Measurements from ENCODE around the gene SYCE1L. TPM values are rescaled to one million over a fixed set of nuclear protein-coding genes. Genes with fewer than 3 reads are reported as not detected.
A peak's percentile ranks its signal among the peaks of the same experiment; 100 is the strongest.

SYCE1L gene
- total and polyA plus RNA-seq, 9 of the 15 experiments (the other 6 are each of a cell fraction or from before 2014, with no cell fraction given) = 0.54 to 2.7 (median 1.1) TPM; not detected in 5

GRCh38 chr16:77191259-77191969, 7.8 kb upstream of the SYCE1L start (continued):
- TF ChIP-seq BRF2 (IDR thresholded peaks at IDR 0.05; ENCODE audit: borderline replicate concordance, insufficient read depth, insufficient read length) = no peak
- no peak for TF ChIP-seq CXXC5 (CRISPR knock-in tag; IDR thresholded peaks at IDR 0.05)
- no peak for TF ChIP-seq GTF3C2 (IDR thresholded peaks at IDR 0.05; ENCODE audit: borderline replicate concordance, extremely low read depth, insufficient read length)
- TF ChIP-seq PML (IDR thresholded peaks at IDR 0.05; ENCODE audit: low read length) = no peak; the same call in 1 of the 2 replicates
- no peak for TF ChIP-seq HOMEZ (CRISPR knock-in tag; IDR thresholded peaks at IDR 0.05)
- TF ChIP-seq EP400 (IDR thresholded peaks at IDR 0.05) = peak; percentile 61; the same call in 1 of the 2 replicates
- no peak for TF ChIP-seq ZNF143 (CRISPR knock-in tag; IDR thresholded peaks at IDR 0.05)
- TF ChIP-seq POLR2A (conservative IDR thresholded peaks at IDR 0.05) = no peak
- peak in 1 of 3 experiments; percentile 82; a peak in 2 of 6 replicates for TF ChIP-seq ZBTB11 (CRISPR knock-in tag; IDR thresholded peaks at IDR 0.05)
- TF ChIP-seq CHD1 (IDR thresholded peaks at IDR 0.05; ENCODE audit: low read length) = peak; percentile 64
- TF ChIP-seq POLR2AphosphoS5 (IDR thresholded peaks at IDR 0.05; ENCODE audit: control insufficient read depth, insufficient read depth, low read depth, low read length) = no peak
- no peak for TF ChIP-seq GTF2F1 (IDR thresholded peaks at IDR 0.05; ENCODE audit: low read depth, low read length)
- TF ChIP-seq CREB5 (CRISPR knock-in tag; IDR thresholded peaks at IDR 0.05) = no peak
- no peak for TF ChIP-seq MTA1 (IDR thresholded peaks at IDR 0.05; ENCODE audit: borderline replicate concordance)
- TF ChIP-seq ZNF717 (CRISPR knock-in tag; IDR thresholded peaks at IDR 0.05) = no peak
- no peak for TF ChIP-seq ZNF77 (CRISPR knock-in tag; IDR thresholded peaks at IDR 0.05)
- TF ChIP-seq ZNF174 (CRISPR knock-in tag; IDR thresholded peaks at IDR 0.05) = no peak

Data from K562 (cell line).